ENCODE measurements around the gene DUSP8. TPM values are rescaled to one million over a fixed set of nuclear protein-coding genes. Genes with fewer than 3 reads are reported as not detected.
A peak's percentile ranks its signal among the peaks of the same experiment; 100 is the strongest.

Gene DUSP8
- total RNA-seq, 1 donor from 2014 or later = 18.0 TPM

GRCh38 chr11:1574238-1574932 lies 2.3 kb upstream of the DUSP8 start:
- H3K4me3 ChIP-seq = peak overlapping the region; percentile 56
- H3K27me3 ChIP-seq = no peaks in the 10 kb centered on the region
- ATAC-seq (peak; percentile 73), DNase-seq (peak; percentile 77)
- intact Hi-C loops (cut with DNase I) = no loop called here
- H3K36me3 ChIP-seq = no peaks in the 10 kb centered on the region
- TF ChIP-seq CTCF (IDR thresholded peaks at IDR 0.05) = peak; percentile 75
- H3K9me3 ChIP-seq = no peaks in the 10 kb centered on the region
- peaks cover 15% of the 10 kb centered on the region for H3K4me1 ChIP-seq
- peak overlapping the region; percentile 55 for H3K27ac ChIP-seq

- peak; percentile 67 for ATAC-seq
Observed at GRCh38 chr11:1573903-1574237, 1.8 kb upstream of the DUSP8 start.

GRCh38 chr11:1573077-1573902 lies 1.2 kb upstream of the DUSP8 start:
- H3K4me3 ChIP-seq = peak overlapping the region; percentile 56
- DNase-seq (peak; percentile 73), ATAC-seq (peak; percentile 8)
- intact Hi-C loops (cut with DNase I) = no loop called here
- no peak for TF ChIP-seq CTCF (IDR thresholded peaks at IDR 0.05)
- no peaks in the 10 kb centered on the region for H3K36me3 ChIP-seq
- H3K27ac ChIP-seq = peak overlapping the region; percentile 55
- peaks cover 15% of the 10 kb centered on the region for H3K4me1 ChIP-seq
- H3K9me3 ChIP-seq = no peaks in the 10 kb centered on the region
- H3K27me3 ChIP-seq = no peaks in the 10 kb centered on the region

More at GRCh38 chr11:1573903-1574237, 1.8 kb upstream of the DUSP8 start:
- no peaks in the 10 kb centered on the region for H3K36me3 ChIP-seq
- peaks cover 15% of the 10 kb centered on the region for H3K4me1 ChIP-seq
- DNase-seq = peak; percentile 86
- peak overlapping the region; percentile 55 for H3K27ac ChIP-seq
- no peak for TF ChIP-seq CTCF (IDR thresholded peaks at IDR 0.05)
- peak overlapping the region; percentile 56 for H3K4me3 ChIP-seq
- intact Hi-C loops (cut with DNase I) = no loop called here
- no peaks in the 10 kb centered on the region for H3K27me3 ChIP-seq
- H3K9me3 ChIP-seq = no peaks in the 10 kb centered on the region

GRCh38 chr11:1571760-1572196 lies 293 bp downstream of the DUSP8 start:
- no peaks in the 10 kb centered on the region for H3K27me3 ChIP-seq
- intact Hi-C loops (cut with DNase I) = no loop called here
- no peak for TF ChIP-seq CTCF (IDR thresholded peaks at IDR 0.05)
- H3K27ac ChIP-seq = no peak overlapping the region
- H3K36me3 ChIP-seq = no peaks in the 10 kb centered on the region
- H3K9me3 ChIP-seq = no peaks in the 10 kb centered on the region
- ATAC-seq = no peak
- H3K4me3 ChIP-seq = peak overlapping the region; percentile 51
- DNase-seq = no peak
- H3K4me1 ChIP-seq = peaks cover 15% of the 10 kb centered on the region

GRCh38 chr11:1570896-1571759 lies 943 bp downstream of the DUSP8 start:
- peaks cover 15% of the 10 kb centered on the region for H3K4me1 ChIP-seq

More at GRCh38 chr11:1570896-1571759, 943 bp downstream of the DUSP8 start:
- H3K27ac ChIP-seq = peak overlapping the region; percentile 17
- ATAC-seq (no peak), DNase-seq (peak; percentile 68)
- TF ChIP-seq CTCF (IDR thresholded peaks at IDR 0.05) = no peak
- no peaks in the 10 kb centered on the region for H3K9me3 ChIP-seq
- no peaks in the 10 kb centered on the region for H3K36me3 ChIP-seq
- H3K4me3 ChIP-seq = peak overlapping the region; percentile 51
- intact Hi-C loops (cut with DNase I) = no loop called here
- H3K27me3 ChIP-seq = no peaks in the 10 kb centered on the region
